B cell (primary cell): ENCODE results near the gene GNG7.

Experiments used
- CTCF ChIP-seq: fragments of 200-600 bp; IDR thresholded peaks from one replicate; pipeline ENCODE4 v1.8.0; 2022; ENCODE audit warnings: antibody characterized with exemption, mild to moderate bottlenecking
- EZH2 ChIP-seq: IDR thresholded peaks from 2 replicates; pipeline ENCODE4 v1.6.1; 2012; ENCODE audit warnings: borderline replicate concordance, low read depth, mild to moderate bottlenecking, moderate library complexity, low read length; ENCODE audit not compliant: insufficient read depth, poor library complexity, severe bottlenecking

GRCh38 chr19:2475702-2476450, 226.6 kb downstream of the GNG7 start, which contains the start of gene GADD45B:
- TF ChIP-seq CTCF = no peak
- TF ChIP-seq EZH2 = no peak
